LHCN-M2 (cell line): ENCODE data around the gene MAPK1. TPM values are rescaled to one million over a fixed set of nuclear protein-coding genes. Genes with fewer than 3 reads are reported as not detected.
A peak's percentile ranks its signal among the peaks of the same experiment; 100 is the strongest.
"Not testable (repeated sequence)": the region's sequence is repeated elsewhere in the genome, so short reads cannot be mapped to it uniquely, and the experiment has no call there.

Source experiments
- DNase-seq: peaks from one replicate; pipeline ENCODE4 v3.0.0-alpha.2; 2012; ENCODE audit warnings: low read depth
- total RNA-seq: library from RNA; depleted of rRNA; stranded (reverse); fragments of >200 nt; gene quantifications from 2 replicates; pipeline ENCODE4 v1.2.3, GENCODE V29; 2014

MAPK1 gene
- total RNA-seq, 1 experiment from 2014 or later: 92.5 TPM

DNA sequence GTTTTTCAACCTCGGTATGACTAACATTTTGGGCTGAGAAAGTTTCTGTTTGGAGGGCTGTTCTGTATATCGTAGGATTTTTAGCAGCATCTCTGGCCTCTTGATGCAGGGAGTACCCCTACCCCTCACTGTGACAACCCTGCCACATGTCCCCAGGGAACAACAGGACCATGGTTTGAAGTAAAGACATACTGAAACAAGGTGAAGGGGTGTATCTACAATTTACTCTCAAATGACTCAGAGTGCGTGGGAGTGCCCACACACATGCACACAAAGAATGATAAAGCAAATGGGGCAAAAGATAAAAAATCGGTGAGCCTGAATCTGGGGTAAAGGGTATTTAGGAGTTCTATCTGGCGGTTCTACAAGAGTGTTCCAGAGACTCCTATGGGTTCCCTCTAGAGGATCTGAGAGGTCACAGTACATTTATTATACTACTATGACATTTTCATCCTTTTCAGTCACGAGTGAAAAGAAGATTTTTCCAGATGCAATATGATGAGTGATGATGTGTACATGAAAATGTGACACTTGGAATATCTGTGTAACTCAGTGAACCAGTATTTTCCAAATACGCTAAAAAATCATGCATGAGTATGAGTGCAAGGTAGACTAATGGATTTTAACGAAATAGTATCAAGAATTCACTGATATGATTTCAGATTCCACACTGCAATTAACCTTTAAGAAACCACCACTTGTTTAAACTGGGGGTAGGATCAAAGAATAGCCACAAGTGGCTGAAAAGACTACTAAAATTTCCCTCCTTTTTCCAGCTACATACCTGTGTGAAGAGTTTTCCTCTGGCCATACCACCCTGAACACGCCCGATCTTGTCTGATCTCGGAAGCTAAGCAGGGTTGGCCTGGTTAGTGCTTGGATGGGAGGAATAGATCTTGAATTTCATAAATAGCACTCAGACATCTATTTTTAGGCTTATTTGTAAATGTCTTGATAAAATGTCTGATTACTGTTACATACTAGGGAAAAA lies 75.5 kb downstream of the MAPK1 start:
- DNase-seq: peak; percentile 12

DNA sequence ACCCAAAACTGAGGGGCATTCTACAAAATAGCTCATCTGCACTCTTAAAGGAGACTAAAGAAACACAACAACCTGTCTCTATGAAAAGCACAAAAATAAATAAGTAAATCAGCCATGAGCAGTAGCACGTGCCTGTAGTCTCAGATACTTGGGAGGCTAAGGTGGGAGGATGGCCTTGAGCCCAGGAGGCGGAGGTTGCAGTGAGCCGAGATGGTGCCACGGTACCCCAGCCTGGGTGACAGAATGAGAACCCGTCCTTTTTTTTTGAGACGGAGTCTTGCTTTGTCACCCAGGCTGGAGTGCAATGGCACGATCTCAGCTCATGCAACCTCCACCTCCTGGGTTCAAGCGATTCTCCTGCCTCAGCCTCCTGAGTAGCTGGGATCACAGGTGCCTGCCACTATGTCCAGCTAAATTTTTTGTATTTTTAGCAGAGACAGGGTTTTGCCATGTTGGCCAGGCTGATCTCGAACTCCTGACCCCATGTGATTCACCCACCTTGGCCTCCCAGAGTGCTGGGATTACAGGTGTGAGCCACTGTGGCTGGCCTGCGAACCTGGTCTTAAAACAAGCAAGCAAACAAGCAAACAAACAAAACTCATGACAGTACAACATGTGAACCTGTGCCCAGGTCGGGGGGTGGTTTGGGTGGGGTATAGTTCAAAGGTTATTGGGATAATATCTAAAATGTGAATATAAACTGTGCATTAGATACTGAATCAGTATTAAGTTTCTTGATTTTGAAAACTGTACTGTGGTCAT lies 76.4 kb downstream of the MAPK1 start:
- not testable (repeated sequence) for DNase-seq

DNA sequence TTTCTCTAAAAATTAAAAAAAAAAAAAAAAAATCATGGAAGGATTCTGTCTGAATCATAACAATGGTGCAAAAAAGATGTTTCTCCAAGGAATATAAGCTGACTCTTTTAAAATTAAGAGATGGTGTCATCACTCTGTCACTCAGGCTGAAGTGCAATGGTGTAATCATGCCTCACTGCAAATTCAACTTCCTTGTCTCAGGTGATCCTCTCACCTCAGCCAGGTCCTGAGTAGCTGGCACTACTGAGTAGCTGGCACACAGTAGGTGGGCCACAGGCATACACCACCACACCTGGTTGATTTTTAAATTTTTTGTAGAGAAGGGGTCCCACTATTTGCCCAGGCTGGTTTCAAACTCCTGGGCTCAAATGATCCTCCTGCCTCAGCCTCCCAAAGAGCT lies 77.1 kb downstream of the MAPK1 start:
- DNase-seq: no peak

DNA sequence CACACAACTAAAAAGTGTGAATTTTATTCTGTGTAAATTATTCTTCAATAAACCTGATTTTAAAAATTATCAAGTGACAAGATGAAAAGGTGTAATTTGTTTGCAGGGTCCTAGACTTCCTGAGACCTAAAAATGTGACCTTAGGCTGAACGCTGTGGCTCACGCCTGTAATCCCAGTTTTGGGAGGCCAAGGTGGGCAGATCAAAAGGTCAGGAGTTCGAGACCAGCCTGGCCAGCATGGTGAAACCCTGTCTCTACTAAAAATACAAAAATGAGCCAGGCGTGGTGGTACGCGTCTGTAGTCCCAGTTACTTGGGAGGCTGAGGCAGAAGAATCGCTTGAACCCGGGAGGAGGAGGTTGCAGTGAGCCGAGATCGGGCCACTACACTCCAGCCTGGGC lies 79.9 kb downstream of the MAPK1 start:
- not testable (repeated sequence) for DNase-seq

DNA sequence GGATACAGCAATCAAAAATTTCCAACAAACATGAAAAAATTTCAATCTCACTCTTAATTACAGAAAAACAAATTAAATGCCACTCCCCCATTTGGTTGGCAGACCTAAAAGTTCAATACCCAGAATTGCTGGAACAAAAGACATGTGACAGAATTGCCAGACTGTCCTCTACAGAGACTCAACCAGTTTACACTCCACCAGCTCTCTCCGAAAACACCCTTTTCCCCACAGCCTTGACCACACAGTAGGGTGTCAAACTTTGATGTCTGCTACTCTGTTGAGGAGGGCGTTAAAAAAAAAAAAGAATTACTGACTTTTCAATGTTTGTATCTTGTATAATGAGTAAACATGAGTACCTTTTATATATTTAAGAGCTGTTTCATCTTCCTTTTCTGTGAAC lies 87.2 kb downstream of the MAPK1 start:
- DNase-seq: no peak

DNA sequence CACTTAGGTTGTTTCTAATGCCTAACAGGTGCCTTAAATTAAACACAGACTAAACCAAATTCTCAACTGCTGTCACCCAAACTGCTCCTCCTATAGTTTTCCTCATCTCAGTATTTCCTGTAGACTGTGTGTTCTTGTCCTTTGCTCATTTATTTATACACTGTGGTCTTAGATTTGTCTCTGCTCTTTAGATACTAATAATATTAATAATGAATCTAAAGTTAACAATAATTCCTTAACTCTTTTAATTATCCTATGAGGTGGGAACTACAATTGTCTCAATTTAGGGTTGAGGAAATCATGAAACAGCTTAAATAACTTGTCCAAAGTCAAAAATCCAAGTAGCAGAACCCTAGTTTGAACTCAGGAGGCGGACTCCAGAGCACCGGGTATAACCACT lies 88.0 kb downstream of the MAPK1 start:
- peak; percentile 12 for DNase-seq

DNA sequence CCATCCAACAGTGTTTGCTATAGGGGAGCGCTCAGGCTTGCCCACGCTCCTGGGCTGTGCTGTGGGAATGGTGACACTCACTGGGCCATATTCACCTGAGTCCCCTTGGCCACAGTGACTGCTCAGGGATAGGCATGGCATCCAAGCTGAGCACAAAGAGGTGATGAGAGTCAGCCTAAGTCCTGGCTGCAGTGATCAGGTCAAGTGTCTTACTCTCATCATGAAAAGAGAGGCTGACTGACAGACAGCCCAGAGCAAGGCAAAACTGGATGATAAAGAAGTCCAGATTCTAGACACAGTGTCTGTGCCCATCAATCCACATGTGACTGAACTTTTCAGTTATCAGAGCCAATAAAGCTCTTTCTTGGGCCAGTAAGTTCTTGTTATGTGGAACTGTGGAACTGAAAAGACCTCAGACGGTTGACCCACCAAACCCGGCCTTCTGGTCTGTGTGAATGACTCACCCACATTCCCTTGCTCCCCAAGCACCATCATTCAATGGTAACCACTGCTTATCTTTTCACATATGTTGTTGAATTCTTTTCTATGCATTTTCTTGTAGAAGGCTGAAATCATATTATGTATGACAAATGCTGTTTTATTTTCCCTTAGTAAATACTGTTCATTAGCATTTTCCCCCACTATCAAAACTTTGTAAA lies 88.6 kb downstream of the MAPK1 start:
- peak; percentile 71 for DNase-seq

DNA sequence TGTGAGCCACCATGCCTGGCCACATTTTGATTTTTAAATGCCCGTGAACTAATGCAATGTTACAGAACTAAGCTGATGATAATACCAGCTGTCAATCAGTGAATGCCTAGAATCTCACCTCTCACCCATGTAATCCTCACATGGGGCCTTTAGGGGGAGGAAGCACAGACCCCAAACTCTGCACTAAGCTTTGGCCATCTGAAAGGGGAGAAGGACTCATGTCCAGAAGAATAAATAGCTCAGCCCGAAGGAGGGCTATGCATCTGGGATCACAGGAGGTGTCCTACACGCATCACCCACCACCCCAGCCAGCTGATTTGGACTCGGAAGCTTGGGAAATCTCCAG lies 95.8 kb downstream of the MAPK1 start:
- no peak for DNase-seq

DNA sequence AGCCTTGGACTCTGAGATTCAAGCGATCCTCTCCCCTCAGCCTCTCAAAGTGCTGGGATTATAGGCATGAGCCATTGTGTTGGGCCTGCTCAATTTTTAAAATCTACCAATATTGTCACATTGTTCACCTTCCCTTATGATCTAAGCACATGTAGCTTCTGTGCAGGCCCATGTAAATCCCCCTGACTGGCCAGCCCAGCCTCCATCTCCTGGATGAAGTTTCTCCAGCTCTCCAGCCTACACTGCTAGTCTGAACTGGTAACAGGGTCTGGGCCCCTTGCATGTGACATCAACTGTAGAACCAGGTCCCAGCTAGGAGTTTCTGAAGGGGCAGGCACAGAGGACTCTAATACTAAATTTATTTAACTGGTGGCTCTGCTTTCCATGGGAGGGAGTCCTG lies 99.0 kb downstream of the MAPK1 start:
- DNase-seq: no peak

DNA sequence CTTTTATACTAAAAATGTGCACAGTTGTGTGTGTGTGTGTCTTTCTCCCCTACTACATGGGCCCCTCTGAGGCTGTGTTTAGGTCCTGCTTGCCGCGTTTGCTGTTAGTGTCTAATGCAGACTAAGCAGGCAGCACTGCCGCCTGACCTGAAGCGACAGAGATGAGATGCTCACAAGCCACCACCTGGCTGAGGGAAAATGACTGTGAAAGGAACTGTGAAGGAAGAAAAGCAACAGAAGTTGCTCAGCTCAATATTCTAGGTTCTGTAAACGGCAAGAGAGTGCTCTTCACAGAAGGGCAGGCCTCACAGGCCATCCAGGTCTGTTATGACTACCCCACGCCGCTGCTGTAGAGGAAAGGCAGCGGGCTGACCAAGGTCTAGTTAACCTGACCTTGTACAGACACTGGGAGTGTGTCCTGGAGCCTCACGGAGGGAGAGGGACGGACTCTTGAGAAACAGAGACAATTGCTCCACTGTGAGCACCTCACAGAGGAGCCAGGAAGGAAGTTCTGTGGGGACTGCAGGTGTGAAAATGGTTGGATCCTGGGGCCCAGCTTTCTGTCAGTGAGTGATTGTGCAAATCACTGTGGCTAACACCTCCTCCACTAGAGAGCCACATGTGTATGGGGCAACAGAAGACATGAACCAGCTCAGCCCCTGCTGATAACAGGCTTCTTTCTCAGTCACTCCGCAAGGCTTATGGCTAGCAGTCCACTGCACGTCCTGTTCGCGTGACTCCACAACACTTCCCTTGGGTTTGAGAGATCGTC lies 100.6 kb downstream of the MAPK1 start:
- DNase-seq: no peak

DNA sequence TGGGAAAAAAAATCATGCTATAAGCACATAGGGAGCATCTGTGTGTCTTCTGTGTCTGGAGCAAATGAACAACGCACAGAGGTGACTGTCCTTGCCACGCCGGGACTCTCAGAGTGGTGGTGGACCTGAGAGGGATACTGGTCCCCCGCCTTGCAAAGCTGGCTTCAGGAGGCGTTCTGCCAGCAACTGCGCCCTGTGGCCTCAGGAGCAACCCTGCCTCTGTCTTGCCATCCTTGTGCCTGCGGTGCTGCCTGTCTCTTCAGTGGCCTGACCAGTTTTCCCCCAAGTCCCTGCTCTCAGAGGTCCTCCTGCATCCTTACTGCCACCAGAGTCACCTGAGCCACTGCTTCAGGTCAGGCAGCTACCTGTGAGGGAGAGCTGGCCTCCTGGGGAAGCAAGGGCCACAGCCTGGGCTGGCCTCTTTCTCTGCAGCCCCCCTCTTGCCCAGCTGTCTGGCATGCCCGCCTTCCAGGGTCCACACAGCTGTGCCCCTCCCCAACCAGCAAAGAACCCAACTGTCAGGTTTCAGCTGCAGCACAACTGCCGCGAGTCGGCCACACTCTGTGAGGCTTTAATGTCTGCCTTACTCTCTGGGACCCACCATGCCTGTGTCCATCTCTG lies 101.4 kb downstream of the MAPK1 start:
- no peak for DNase-seq

DNA sequence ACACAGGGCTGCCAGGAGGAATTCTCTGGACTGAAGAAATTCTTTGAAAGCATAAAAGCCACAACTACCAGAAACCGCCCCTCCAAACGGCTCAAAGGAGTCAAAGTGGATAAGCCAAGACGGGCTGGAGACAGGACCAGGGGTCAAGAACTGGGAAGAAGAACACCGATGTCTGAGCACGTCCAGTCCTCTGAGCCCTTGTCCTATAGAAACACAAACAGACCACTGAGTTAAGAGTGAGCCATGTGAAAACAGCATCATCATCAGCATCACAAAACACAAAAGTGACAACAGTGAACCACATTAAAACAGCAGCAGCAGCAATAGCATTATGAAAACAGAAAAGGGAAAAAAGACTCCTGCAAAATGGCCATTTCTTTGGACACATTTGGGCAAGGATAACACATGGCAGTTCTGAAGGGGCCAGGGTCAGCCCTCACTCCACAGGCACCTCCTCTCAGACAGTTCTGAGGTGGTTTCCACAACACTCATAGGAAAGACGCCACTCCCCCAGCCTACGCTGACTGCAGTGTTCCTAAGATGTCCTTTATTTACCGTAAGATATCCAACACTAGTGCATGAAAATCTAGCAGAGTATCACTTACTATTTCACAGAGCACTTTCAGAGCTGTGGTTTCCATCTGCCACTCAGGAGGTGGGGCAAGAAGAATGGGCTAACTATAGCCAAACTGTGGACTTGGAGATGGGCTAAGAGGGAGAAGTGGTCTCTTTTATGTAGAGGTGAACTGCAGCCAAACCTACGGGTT lies 103.2 kb downstream of the MAPK1 start:
- DNase-seq: no peak

DNA sequence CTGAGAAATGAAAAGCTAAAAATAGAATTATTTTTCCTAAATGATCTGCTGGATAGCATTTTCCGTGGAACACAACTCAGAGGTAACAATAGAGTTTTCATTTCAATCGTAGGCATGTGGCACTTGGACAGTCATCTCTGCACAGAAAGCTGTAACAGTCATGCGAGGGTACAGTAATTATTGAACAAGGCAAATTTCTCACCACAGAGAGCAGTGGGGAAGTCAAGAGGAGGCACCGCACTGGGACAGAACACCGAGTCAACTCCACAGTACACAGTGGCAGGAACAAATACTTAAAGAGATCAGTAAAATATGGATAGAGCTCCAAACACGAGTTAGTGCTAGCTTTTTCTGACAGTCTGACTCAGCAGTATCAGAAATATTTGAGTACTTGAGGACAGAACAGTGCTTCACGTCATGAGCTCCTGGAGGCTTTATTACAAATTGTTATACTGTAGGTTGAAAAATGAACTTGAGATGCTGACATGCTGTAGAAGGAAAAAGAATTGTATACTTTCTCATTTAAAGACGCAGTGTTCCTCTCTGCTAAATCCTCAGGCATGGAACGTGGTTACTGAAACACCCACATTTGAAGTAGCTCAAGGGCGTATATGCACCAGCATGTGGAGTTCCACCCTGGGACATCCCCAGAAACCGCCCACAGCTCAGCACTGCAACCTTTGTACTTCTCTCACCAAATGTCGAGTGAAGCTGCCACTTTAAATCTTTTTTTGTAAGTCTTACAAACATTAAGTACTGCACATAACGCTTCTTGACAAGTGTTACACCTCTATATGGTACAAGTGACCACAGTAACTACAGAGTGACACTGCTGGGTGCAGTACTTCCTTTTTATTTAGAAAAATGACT lies 104.5 kb downstream of the MAPK1 start:
- DNase-seq: no peak

DNA sequence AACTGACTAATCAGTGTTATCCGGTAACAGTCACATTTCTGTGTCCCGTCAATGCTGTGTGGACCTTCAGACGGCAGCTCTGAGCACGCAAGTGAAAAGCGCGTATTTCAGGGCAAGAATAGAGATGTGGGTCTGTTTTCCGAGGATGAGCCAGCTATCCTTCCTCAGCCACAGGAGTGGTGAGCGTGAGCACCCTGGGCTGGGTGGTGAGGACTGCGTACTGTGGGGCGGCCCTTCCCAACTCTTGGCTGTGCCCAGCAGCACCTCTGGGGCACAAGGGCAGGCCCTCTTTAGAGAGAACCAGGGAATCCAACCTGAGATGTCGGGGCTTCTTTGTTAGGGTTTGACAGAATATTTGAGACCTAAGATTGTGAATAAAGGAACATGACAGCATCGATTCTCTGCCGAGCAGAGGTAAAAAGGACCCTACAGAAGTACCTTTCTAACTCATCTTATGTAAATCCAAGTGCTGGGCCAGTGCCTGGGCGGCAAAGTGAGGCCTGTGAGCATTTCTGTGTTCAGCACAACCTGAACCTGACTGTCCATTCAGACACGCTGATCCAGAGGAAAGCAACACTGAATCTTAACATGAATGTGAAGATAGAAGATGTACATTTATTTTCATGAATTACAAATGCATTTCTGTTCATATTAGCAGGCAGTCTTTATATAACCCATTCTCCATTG lies 105.3 kb downstream of the MAPK1 start:
- DNase-seq: no peak

DNA sequence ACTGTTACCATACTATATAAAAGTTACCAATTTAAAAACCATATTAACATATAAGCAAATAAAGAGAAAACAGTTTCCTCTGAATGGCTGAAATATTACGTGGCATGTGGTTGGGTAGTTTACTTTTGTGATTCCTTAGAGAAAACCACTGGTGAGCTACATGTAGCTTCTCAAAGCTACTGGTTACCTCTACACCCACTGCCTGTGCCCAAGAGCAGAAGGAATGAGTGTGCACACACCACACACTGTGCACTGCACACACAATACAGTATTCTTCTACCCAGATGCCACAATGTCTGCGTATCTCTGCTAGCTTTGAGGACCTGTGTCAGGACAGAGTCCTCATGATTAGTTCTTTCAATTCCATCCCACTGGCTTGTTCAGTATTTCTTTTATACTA lies 106.4 kb downstream of the MAPK1 start:
- DNase-seq: peak; percentile 45

DNA sequence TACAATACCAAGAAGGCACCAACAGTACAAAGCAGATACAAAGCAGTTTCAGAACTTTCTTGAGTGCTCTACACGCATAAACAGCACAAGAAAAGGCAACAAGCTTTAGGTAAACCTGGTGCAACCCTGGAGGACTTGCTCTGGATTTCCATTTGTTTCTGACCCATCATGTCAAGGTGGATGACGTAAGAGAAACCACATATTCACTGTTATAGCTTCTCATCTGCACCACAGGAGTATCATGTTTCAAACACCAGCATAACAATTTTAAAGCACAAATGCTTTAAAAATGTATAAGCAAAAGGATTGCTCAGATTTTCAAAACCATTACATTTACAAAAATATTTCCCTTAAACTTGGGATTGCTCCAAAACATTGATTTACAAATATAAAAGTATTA lies 106.8 kb downstream of the MAPK1 start:
- DNase-seq: peak; percentile 82

DNA sequence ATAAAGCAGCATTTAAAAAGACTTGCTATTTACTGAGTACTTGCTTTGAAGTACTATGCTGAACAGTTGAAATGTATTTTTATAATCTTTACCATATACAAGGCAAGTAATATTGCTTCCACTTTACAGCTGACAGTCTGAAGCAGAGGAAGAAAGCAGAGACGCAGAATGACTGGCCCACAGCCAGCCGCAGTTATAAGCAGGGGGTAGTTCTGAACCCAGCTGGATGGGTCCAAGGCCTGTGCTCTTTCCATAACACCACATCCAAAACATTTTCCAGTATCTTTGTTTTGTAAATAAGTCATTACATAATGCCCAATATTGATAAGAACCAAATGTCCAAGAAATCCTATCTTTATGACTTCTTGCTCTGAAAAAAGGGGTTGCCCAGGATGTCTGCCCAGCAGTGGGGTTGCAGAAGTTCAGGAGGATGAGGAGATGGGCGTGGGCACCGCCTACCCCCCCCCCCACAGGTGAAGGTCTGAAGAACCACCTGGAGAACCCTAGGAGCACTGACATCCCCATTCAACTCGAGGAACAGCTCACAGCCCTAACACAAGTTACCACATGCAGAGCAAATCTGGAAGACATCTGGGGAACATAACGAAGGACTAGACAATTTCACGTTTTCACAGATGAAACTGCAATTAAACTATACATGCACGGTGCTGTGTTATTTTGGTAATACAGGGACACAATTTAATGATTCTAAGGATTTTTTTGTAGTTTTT lies 107.6 kb downstream of the MAPK1 start:
- DNase-seq: no peak

DNA sequence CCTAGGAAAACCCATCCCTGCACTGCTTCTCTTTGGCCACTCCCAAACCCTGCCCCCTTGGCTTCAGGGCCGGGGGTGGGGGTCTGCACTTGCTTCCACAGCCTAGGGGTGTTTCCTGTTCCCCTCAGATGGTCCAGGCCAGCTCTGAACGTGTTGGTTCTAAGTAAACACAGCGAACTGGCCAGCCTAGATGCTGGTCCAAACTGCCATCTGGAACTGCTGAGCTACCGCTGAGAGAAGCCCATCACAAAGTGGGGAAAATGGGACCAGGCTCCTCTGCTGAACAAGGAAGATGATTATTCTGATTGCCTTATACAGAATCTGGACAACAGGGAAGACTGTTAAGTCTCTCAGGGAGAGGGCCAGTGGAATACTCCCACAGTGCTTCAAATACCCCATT lies 108.4 kb downstream of the MAPK1 start:
- DNase-seq: no peak
